Measurements from ENCODE around the gene NXT1. TPM values are rescaled to one million over a fixed set of nuclear protein-coding genes. Genes with fewer than 3 reads are reported as not detected.

Gene NXT1
- polyA plus RNA-seq, 4 donors = 4.9 to 22.2 (median 13.7) TPM

DNA sequence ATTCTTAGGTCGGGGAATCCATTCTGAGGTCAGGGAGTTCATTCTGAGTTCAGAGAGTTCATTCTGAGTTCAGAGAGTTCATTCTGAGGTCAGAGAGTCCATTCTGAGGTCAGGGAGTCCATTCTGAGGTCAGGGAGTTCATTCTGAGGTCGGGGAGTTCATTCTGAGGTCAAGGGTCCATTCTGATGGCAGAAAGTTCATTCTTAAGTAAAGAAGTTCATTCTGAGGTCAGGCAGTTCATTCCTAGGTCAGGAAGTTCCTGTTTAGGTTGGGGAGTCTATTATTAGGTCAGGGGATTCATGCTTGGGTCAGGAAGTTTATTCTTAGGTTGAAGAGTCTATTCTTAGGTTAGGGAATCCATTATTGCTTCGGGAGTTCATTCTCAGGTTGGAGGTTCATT is 16.5 kb upstream of the NXT1 start:
- no peaks in the 10 kb centered on the region for H3K36me3 ChIP-seq (ENCODE audit: control insufficient read depth in 3 of 3, insufficient read depth in 2 of 3, low read depth in 1 of 3, low read length in 3 of 3)
- H3K4me3 ChIP-seq (ENCODE audit: low read depth in 1 of 3, low read length in 3 of 3) = no peak overlapping the region
- FAIRE-seq (no peak), DNase-seq (peak in 1 of 2 donors; percentile 20)
- H3K27ac ChIP-seq (ENCODE audit: low read depth in 1 of 3, low read length in 2 of 3) = peak overlapping the region in 1 of 3 donors; percentile 5
- no peaks in the 10 kb centered on the region for H3K4me1 ChIP-seq (ENCODE audit: control insufficient read depth in 3 of 3, insufficient read depth in 2 of 3, low read depth in 1 of 3, low read length in 2 of 3)
- WGBS, 3 donors = 33 to 50% (median 47%) methylated on average over 3 of the region's 3 CpGs
- H3K27me3 ChIP-seq (ENCODE audit: control insufficient read depth in 3 of 3, insufficient read depth in 3 of 3, low read length in 3 of 3) = no peaks in the 10 kb centered on the region
- no peaks in the 10 kb centered on the region for H3K9me3 ChIP-seq (ENCODE audit: control insufficient read depth in 2 of 2, insufficient read depth in 1 of 2, low read depth in 1 of 2, low read length in 1 of 2)

DNA sequence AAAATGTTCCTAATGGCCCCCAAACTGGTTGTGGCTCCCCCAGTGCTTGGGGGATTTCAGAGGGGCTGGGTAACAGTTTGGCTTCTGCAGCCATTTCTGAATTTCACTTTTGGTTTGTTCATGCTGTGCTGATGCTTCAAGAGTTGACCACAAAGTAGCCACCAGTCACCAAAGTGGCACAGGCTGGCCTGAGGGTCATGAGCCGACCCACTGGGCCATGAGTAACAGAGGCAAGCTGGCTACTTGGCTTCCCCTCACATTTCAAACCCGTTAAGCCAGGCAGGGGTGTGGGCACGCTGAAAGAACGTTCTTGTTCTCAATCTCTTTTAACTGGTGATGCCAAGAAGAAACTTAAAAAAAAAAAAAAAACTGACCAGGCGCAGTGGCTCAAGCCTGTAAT is 15.1 kb upstream of the NXT1 start:
- Histone ChIP-seq H3K36me3 (ENCODE audit: control insufficient read depth in 3 of 3, insufficient read depth in 2 of 3, low read depth in 1 of 3, low read length in 3 of 3) (no peaks in the 10 kb centered on the region), H3K4me1 (ENCODE audit: control insufficient read depth in 3 of 3, insufficient read depth in 2 of 3, low read depth in 1 of 3, low read length in 2 of 3) (no peaks in the 10 kb centered on the region), H3K4me3 (ENCODE audit: low read depth in 1 of 3, low read length in 3 of 3) (no peak overlapping the region), H3K27ac (ENCODE audit: low read depth in 1 of 3, low read length in 2 of 3) (no peak overlapping the region), H3K27me3 (ENCODE audit: control insufficient read depth in 3 of 3, insufficient read depth in 3 of 3, low read length in 3 of 3) (no peaks in the 10 kb centered on the region), H3K9me3 (ENCODE audit: control insufficient read depth in 2 of 2, insufficient read depth in 1 of 2, low read depth in 1 of 2, low read length in 1 of 2) (no peaks in the 10 kb centered on the region)
- no peak for DNase-seq
- 92 to 99% (median 95%) methylated on average over 5 of the region's 5 CpGs for WGBS, 3 donors
- FAIRE-seq = no peak

DNA sequence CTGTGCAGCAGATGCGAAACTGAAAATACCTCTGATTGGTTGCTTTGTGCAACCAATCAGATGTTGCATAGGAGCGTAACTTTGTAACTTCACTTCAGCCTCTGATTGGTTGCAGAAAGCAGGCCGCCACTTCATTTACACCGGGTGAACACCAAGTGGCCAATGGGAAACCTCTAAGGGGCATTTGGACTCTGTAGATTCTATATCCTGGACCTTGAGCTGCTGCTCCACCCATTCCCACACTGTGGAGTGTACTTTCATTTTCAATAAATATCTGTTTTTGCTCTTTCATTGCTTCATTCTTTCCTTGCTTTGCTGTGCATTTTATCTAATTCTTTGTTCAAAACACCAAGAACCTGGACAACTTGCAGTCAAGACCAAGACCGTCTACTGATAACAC is 14.1 kb upstream of the NXT1 start:
- Histone ChIP-seq H3K4me3 (ENCODE audit: low read depth in 1 of 3, low read length in 3 of 3) (peak overlapping the region in 1 of 3 donors; percentile 6), H3K4me1 (ENCODE audit: control insufficient read depth in 3 of 3, insufficient read depth in 2 of 3, low read depth in 1 of 3, low read length in 2 of 3) (no peaks in the 10 kb centered on the region), H3K27ac (ENCODE audit: low read depth in 1 of 3, low read length in 2 of 3) (no peak overlapping the region), H3K27me3 (ENCODE audit: control insufficient read depth in 3 of 3, insufficient read depth in 3 of 3, low read length in 3 of 3) (no peaks in the 10 kb centered on the region), H3K9me3 (ENCODE audit: control insufficient read depth in 2 of 2, insufficient read depth in 1 of 2, low read depth in 1 of 2, low read length in 1 of 2) (no peaks in the 10 kb centered on the region), H3K36me3 (ENCODE audit: control insufficient read depth in 3 of 3, insufficient read depth in 2 of 3, low read depth in 1 of 3, low read length in 3 of 3) (no peaks in the 10 kb centered on the region)
- FAIRE-seq (no peak), DNase-seq (peak; percentile 23 to 96)
- WGBS, 3 donors = 25 to 76% (median 48%) methylated on average over 5 of the region's 5 CpGs

DNA sequence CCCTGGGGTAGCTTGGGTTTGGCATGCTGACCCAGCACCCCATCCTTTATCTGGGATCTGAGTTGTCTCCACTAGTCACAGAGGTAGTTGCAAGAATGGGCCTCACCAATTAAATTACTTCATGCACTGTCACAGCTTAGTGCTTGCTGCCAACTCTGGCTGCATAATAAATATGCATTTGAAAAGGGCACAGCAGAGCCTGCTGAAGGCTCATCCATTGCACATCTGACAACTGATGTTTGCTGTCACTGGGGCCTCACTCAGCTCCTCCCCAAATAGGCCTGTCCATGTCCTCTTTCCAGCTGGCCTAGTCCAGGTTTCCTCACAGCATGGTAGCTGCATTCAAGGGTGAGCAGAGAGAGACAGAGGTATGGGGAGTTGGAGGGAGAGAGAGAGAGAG is 13.3 kb upstream of the NXT1 start:
- DNase-seq (no peak), FAIRE-seq (no peak)
- Histone ChIP-seq H3K27ac (ENCODE audit: low read depth in 1 of 3, low read length in 2 of 3) (no peak overlapping the region), H3K9me3 (ENCODE audit: control insufficient read depth in 2 of 2, insufficient read depth in 1 of 2, low read depth in 1 of 2, low read length in 1 of 2) (no peaks in the 10 kb centered on the region), H3K4me1 (ENCODE audit: control insufficient read depth in 3 of 3, insufficient read depth in 2 of 3, low read depth in 1 of 3, low read length in 2 of 3) (no peaks in the 10 kb centered on the region), H3K27me3 (ENCODE audit: control insufficient read depth in 3 of 3, insufficient read depth in 3 of 3, low read length in 3 of 3) (no peaks in the 10 kb centered on the region), H3K4me3 (ENCODE audit: low read depth in 1 of 3, low read length in 3 of 3) (no peak overlapping the region), H3K36me3 (ENCODE audit: control insufficient read depth in 3 of 3, insufficient read depth in 2 of 3, low read depth in 1 of 3, low read length in 3 of 3) (no peaks in the 10 kb centered on the region)

DNA sequence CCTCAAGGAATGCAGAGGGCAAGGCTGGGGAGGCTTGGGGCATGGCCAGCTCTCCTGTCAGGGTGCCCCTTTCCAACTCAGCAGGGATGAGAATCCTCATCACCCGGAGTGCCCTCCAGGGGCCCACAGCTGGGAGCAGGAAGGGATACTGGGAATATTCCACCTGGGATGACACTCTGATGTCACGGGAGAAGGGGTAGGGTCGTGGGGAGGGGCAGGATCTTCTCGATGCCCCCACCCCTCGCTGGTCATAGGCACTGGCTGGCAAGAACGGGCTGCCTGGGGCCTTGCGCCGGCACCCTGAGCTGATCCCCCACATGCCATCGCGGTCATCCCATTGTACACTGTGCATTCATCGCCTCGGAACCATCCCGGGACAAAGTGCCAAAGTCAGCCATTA is 10.6 kb upstream of the NXT1 start:
- Histone ChIP-seq H3K36me3 (ENCODE audit: control insufficient read depth in 3 of 3, insufficient read depth in 2 of 3, low read depth in 1 of 3, low read length in 3 of 3) (no peaks in the 10 kb centered on the region), H3K4me3 (ENCODE audit: low read depth in 1 of 3, low read length in 3 of 3) (no peak overlapping the region), H3K9me3 (ENCODE audit: control insufficient read depth in 2 of 2, insufficient read depth in 1 of 2, low read depth in 1 of 2, low read length in 1 of 2) (no peaks in the 10 kb centered on the region), H3K27ac (ENCODE audit: low read depth in 1 of 3, low read length in 2 of 3) (no peak overlapping the region), H3K27me3 (ENCODE audit: control insufficient read depth in 3 of 3, insufficient read depth in 3 of 3, low read length in 3 of 3) (no peaks in the 10 kb centered on the region), H3K4me1 (ENCODE audit: control insufficient read depth in 3 of 3, insufficient read depth in 2 of 3, low read depth in 1 of 3, low read length in 2 of 3) (no peaks in the 10 kb centered on the region)
- no peak for FAIRE-seq
- 76 to 79% (median 78%) methylated on average over 13 of the region's 13 CpGs for WGBS, 3 donors
- no peak for DNase-seq

DNA sequence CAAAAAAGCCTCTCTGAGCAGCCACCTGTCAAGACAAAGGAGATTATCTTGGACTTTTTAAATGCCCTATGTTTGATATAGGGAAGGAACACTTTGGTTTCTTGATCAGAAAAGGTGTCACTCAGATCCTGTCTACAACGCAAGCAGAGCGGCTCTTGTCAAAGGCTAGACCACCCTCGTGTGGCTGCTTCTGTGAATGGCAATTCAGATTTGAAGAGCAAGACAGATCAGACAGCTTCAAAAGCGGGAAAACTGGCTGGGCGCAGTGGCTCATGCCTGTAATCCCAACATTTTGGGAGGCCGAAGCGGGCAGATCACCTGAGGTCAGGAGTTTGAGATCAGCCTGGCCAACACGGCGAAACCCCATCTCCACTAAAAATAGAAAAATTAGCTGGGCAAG is 10.1 kb upstream of the NXT1 start:
- Histone ChIP-seq H3K4me1 (ENCODE audit: control insufficient read depth in 3 of 3, insufficient read depth in 2 of 3, low read depth in 1 of 3, low read length in 2 of 3) (no peaks in the 10 kb centered on the region), H3K4me3 (ENCODE audit: low read depth in 1 of 3, low read length in 3 of 3) (no peak overlapping the region), H3K36me3 (ENCODE audit: control insufficient read depth in 3 of 3, insufficient read depth in 2 of 3, low read depth in 1 of 3, low read length in 3 of 3) (no peaks in the 10 kb centered on the region), H3K27me3 (ENCODE audit: control insufficient read depth in 3 of 3, insufficient read depth in 3 of 3, low read length in 3 of 3) (no peaks in the 10 kb centered on the region), H3K9me3 (ENCODE audit: control insufficient read depth in 2 of 2, insufficient read depth in 1 of 2, low read depth in 1 of 2, low read length in 1 of 2) (no peaks in the 10 kb centered on the region), H3K27ac (ENCODE audit: low read depth in 1 of 3, low read length in 2 of 3) (no peak overlapping the region)
- FAIRE-seq = no peak
- 34 to 46% (median 39%) methylated on average over 9 of the region's 9 CpGs for WGBS, 3 donors
- peak; percentile 24 to 55 for DNase-seq

DNA sequence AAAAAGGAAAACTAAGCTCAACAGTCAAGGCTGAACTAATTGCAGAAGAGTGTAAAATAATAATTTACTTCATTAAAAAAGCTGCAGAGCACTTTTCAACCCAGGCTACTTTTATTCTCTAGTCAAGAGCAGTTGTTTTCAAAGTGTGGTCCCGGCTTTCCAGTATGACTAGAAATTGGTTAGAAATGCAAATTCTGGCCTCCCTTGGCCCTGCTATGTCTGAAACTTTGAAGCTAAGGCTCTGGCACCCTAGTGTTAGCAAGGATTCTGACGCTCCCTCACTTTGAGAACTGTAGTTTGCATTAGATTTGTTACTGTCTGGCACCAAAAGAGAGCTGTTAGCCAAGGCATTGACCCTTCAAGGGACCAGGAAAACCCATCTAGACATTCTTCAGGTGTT is 9.5 kb upstream of the NXT1 start:
- H3K4me3 ChIP-seq (ENCODE audit: low read depth in 1 of 3, low read length in 3 of 3) = no peak overlapping the region
- H3K36me3 ChIP-seq (ENCODE audit: control insufficient read depth in 3 of 3, insufficient read depth in 2 of 3, low read depth in 1 of 3, low read length in 3 of 3) = no peaks in the 10 kb centered on the region
- 66 to 71% (median 70%) methylated on average over 2 of the region's 2 CpGs for WGBS, 3 donors
- H3K9me3 ChIP-seq (ENCODE audit: control insufficient read depth in 2 of 2, insufficient read depth in 1 of 2, low read depth in 1 of 2, low read length in 1 of 2) = no peaks in the 10 kb centered on the region
- H3K27me3 ChIP-seq (ENCODE audit: control insufficient read depth in 3 of 3, insufficient read depth in 3 of 3, low read length in 3 of 3) = no peaks in the 10 kb centered on the region
- DNase-seq (no peak), FAIRE-seq (no peak)
- no peaks in the 10 kb centered on the region for H3K4me1 ChIP-seq (ENCODE audit: control insufficient read depth in 3 of 3, insufficient read depth in 2 of 3, low read depth in 1 of 3, low read length in 2 of 3)
- H3K27ac ChIP-seq (ENCODE audit: low read depth in 1 of 3, low read length in 2 of 3) = no peak overlapping the region

DNA sequence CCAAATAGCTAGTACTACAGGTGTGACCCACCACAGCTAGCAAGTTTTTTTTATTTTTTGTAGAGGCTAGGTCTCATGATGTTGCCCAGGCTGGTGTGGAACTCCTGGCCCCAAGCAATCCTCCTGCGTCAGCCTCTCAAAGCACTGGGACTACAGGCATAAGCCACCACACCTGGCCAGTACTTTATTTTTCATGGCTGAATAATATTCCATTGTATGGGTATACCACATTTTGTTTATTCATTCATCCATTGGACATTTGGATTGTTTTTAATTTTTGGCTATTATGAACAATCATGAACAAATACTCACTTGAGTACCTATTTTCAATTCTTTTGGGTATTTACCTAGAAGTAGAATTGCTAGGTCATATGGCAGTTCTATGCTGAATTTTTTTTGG is 7.0 kb upstream of the NXT1 start:
- 91 to 96% (median 96%) methylated on average over 1 of the region's 1 CpG for WGBS, 3 donors
- no peak for FAIRE-seq

DNA sequence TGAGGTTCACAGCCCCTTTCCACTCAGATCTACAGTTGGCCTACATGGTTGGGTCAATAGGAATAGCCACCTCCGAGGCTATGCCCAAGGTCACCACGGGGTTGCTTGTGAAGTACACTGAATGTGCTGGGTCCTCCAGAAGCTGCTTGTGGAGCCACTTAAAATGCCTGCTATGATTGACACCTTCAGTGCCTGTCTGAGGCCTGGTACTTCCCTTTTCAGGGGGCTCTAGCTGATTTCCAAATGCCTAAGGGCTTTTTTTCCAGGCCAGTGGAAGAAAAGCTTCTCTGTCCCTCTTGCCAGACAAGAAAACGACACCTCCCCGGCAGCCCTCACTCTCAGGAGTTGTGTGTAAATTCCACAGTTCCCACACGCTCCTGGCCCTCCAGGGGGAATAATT is 6.3 kb upstream of the NXT1 start:
- Histone ChIP-seq H3K36me3 (ENCODE audit: control insufficient read depth in 3 of 3, insufficient read depth in 2 of 3, low read depth in 1 of 3, low read length in 3 of 3) (no peaks in the 10 kb centered on the region), H3K27ac (ENCODE audit: low read depth in 1 of 3, low read length in 2 of 3) (no peak overlapping the region), H3K4me3 (ENCODE audit: low read depth in 1 of 3, low read length in 3 of 3) (no peak overlapping the region), H3K4me1 (ENCODE audit: control insufficient read depth in 3 of 3, insufficient read depth in 2 of 3, low read depth in 1 of 3, low read length in 2 of 3) (peaks cover 0 to 8% (median 2%) of the 10 kb centered on the region in 3 donors), H3K27me3 (ENCODE audit: control insufficient read depth in 3 of 3, insufficient read depth in 3 of 3, low read length in 3 of 3) (no peaks in the 10 kb centered on the region), H3K9me3 (ENCODE audit: control insufficient read depth in 2 of 2, insufficient read depth in 1 of 2, low read depth in 1 of 2, low read length in 1 of 2) (no peaks in the 10 kb centered on the region)
- DNase-seq (no peak), FAIRE-seq (no peak)
- WGBS, 3 donors = 63 to 76% (median 74%) methylated on average over 5 of the region's 5 CpGs

More for the DNA sequence above, 7.0 kb upstream of the NXT1 start:
- Histone ChIP-seq H3K9me3 (ENCODE audit: control insufficient read depth in 2 of 2, insufficient read depth in 1 of 2, low read depth in 1 of 2, low read length in 1 of 2) (no peaks in the 10 kb centered on the region), H3K36me3 (ENCODE audit: control insufficient read depth in 3 of 3, insufficient read depth in 2 of 3, low read depth in 1 of 3, low read length in 3 of 3) (no peaks in the 10 kb centered on the region), H3K4me1 (ENCODE audit: control insufficient read depth in 3 of 3, insufficient read depth in 2 of 3, low read depth in 1 of 3, low read length in 2 of 3) (peaks cover 0 to under 1% (median 0%) of the 10 kb centered on the region in 3 donors), H3K4me3 (ENCODE audit: low read depth in 1 of 3, low read length in 3 of 3) (no peak overlapping the region), H3K27ac (ENCODE audit: low read depth in 1 of 3, low read length in 2 of 3) (no peak overlapping the region), H3K27me3 (ENCODE audit: control insufficient read depth in 3 of 3, insufficient read depth in 3 of 3, low read length in 3 of 3) (no peaks in the 10 kb centered on the region)
- no peak for DNase-seq
